Suprapubic skin (tissue), 4 donors: ENCODE data around the gene INO80C.

Source experiments
- POLR2A ChIP-seq, 2 donors: fragments of 450-650 bp; IDR thresholded peaks; one replicate each; pipeline ENCODE4 v1.6.1; 2017; ENCODE audit warnings: antibody characterized with exemption in 2 of 2, mild to moderate bottlenecking in 2 of 2, moderate library complexity in 2 of 2
- POLR2AphosphoS5 ChIP-seq, 3 donors: sonication (generic); formaldehyde crosslinking; IDR thresholded peaks; one replicate each; pipeline ENCODE4 v1.6.1; 2017; ENCODE audit warnings: antibody characterized with exemption in 3 of 3
- TF ChIP-seq, protein P1 (sequence below), 2 donors: fragments of 200-600 bp in 1 of 2; fragments of 450-650 bp in 1 of 2; sonication (generic) in 1 of 2; IDR thresholded peaks; one replicate each; pipeline ENCODE4 v1.5.1; 2016 to 2019; ENCODE audit warnings: antibody characterized with exemption in 2 of 2, mild to moderate bottlenecking in 1 of 2, moderate library complexity in 1 of 2

GRCh38 chr18:35514283-35514682 lies 16.5 kb upstream of the INO80C start:
- TF ChIP-seq, protein P1, sequence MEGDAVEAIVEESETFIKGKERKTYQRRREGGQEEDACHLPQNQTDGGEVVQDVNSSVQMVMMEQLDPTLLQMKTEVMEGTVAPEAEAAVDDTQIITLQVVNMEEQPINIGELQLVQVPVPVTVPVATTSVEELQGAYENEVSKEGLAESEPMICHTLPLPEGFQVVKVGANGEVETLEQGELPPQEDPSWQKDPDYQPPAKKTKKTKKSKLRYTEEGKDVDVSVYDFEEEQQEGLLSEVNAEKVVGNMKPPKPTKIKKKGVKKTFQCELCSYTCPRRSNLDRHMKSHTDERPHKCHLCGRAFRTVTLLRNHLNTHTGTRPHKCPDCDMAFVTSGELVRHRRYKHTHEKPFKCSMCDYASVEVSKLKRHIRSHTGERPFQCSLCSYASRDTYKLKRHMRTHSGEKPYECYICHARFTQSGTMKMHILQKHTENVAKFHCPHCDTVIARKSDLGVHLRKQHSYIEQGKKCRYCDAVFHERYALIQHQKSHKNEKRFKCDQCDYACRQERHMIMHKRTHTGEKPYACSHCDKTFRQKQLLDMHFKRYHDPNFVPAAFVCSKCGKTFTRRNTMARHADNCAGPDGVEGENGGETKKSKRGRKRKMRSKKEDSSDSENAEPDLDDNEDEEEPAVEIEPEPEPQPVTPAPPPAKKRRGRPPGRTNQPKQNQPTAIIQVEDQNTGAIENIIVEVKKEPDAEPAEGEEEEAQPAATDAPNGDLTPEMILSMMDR (IDR thresholded peaks at IDR 0.05): no peak
- TF ChIP-seq POLR2AphosphoS5 (IDR thresholded peaks at IDR 0.05) (no peak), POLR2A (IDR thresholded peaks at IDR 0.05) (no peak)
